Ammon's horn (tissue), 1 donor: ENCODE data around the gene BLZF1.
"Not testable (repeated sequence)": the region's sequence is repeated elsewhere in the genome, so short reads cannot be mapped to it uniquely, and the experiment has no call there.

Experiments used
- DNase-seq: peaks from one replicate; pipeline ENCODE4 v3.0.0-alpha.2; 2016; ENCODE audit warnings: low spot score

Gene BLZF1, protein sequence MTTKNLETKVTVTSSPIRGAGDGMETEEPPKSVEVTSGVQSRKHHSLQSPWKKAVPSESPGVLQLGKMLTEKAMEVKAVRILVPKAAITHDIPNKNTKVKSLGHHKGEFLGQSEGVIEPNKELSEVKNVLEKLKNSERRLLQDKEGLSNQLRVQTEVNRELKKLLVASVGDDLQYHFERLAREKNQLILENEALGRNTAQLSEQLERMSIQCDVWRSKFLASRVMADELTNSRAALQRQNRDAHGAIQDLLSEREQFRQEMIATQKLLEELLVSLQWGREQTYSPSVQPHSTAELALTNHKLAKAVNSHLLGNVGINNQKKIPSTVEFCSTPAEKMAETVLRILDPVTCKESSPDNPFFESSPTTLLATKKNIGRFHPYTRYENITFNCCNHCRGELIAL

DNA sequence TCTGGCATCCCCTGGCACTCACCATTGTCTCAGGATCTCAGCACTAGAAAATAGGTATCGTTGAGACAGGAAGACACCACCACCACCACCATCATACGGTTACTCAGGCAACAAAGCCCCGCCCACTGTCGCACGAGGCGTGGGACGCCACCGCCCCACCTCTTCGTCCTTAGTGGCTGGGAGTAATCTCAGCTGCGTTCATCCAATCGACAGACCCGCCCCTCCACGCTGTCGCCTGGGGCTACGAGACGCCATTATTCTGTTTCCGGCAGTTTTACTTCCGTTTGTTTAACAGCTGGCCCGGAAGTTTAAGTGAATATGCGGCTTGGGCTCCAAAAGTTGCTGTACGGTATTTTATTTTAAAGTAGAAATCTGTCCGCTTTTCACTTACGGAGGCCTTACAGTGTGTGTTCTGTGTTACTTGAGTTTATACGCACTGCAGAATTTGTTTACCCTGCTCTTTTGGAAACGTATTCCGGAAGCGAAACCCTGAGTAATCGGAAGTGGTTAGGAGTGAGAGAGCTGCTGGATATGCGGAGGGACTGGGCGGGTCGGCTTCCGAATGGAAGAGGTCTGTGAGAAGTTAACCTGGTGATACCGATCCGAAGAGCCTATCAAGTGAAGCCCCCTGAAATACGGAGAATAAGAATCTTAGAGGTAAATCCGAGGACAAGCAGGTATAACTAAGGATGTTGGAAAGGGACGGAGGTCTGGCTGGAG lies at the start of gene BLZF1, which contains the start of gene NME7:
TSS of gene BLZF1 (plus strand) at position 510 of the 720 bp plus-strand sequence. CDS start 1,328 bp downstream, outside the sequence.
TSS of gene NME7 (minus strand) at position 112 of the 720 bp plus-strand sequence. CDS start at position 25, 87 bp downstream.
- peak; percentile 99 for DNase-seq

- no peak for DNase-seq
Observed at GRCh38 chr1:169318536-169319244, 49.3 kb upstream of the BLZF1 start.

DNA sequence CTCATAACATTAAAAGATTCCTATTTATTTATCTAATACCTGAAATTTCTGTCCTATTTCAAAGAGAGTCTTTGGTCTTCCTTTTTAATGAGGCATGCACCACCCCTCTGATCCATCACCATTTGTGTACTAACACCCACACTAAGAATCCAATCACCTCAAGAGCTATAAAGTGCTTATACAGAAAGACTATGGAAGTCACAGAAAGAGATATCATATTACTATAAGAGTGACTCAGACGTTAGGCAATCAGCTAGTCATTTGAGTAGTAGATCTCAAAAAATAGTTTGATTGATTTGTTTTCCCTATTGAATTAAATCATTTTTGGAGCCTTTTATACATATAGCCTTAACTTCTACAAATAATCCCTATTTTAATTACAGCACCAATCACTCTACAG lies 46.5 kb upstream of the BLZF1 start:
- no peak for DNase-seq

GRCh38 chr1:169322138-169322537 lies 45.9 kb upstream of the BLZF1 start:
- DNase-seq = no peak

GRCh38 chr1:169325117-169325516 lies 42.9 kb upstream of the BLZF1 start:
- no peak for DNase-seq

DNA sequence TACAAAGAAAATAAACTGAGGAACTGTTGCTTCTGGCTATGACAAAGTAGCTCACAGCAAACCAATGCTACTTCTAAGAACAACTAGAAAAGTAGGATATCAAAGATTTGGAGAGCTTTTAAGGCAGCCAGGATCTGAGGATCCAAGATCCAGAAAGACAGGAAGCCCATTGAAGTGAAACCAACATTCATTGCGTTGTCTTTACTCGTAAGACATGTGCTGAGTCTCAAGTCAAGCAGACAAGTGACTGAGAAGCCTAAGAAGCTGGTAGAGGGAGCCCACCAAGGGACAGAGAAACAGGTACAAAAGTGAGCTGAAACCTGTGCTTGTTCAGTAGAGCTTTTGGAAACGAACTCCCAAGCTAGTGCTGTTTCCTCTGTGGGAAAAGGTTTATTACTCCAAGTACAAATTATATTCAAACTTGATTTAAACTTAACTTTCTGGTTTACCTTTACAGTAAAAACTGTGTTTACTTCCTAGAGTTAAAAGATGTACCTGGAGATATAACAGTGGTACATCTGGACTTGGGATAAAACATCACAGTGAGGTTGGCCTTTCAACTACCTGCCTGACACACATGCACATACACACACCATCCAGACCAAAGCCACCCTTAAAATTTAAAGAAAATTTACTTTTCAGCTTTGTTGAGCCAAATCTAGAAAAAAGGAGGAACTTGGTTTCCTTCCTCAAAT lies 41.6 kb upstream of the BLZF1 start:
- DNase-seq = no peak

GRCh38 chr1:169326956-169327268 lies 41.1 kb upstream of the BLZF1 start:
- no peak for DNase-seq

GRCh38 chr1:169327875-169328274 lies 40.1 kb upstream of the BLZF1 start:
- no peak for DNase-seq

DNA sequence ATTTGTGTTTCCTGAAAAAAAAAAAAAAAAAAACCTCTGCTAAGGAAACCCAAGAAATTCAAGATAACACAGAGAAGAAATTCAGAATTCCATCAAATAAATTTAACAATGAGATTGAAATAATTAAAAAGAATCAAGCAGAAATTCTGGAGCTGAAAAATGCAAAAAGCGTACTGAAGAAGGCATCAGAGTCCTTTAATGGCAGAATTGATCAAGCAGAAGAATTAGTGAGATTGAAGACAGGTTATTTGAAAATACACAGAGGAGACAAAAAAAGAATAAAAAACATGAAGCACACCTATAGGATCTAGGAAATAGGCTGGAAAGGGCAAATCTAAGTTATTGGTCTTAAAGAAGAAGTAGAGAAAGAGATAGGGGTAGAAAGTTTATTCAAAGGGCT lies 38.6 kb upstream of the BLZF1 start:
- no peak for DNase-seq

DNA sequence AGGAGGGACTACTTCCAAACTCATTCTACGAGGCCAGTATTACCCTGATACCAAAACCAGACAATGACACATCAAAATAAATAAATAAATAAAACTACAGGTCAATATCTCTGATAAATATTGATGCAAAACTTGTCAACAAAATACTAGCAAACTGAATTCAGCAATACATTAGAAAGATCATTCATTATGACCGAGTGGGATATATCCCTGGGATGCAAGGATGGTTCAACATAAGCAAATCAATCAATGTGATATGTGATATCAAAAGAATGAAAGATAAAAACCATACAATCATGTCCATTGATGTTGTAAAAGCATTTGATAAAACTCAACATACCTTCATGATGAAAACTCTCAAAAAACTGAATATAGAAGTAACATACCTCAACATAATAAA lies 37.1 kb upstream of the BLZF1 start:
- DNase-seq = no peak

DNA sequence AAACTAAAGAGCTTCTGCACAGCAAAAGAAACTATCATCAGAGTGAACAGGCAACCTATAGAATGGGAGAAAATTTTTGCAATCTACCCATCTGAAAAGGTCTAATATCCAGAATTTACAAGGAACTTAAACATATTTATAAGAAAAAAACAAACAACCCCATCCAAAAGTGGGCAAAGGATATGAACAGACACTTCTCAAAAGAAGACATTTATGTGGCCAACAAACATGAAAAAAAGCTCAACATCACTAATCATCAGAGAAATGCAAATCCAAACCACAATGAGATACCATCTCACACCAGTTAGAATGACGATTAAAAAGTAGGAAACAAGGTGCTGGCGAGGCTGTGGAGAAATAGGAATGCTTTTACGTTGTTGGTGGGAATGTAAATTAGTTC lies 33.3 kb upstream of the BLZF1 start:
- not testable (repeated sequence) for DNase-seq

DNA sequence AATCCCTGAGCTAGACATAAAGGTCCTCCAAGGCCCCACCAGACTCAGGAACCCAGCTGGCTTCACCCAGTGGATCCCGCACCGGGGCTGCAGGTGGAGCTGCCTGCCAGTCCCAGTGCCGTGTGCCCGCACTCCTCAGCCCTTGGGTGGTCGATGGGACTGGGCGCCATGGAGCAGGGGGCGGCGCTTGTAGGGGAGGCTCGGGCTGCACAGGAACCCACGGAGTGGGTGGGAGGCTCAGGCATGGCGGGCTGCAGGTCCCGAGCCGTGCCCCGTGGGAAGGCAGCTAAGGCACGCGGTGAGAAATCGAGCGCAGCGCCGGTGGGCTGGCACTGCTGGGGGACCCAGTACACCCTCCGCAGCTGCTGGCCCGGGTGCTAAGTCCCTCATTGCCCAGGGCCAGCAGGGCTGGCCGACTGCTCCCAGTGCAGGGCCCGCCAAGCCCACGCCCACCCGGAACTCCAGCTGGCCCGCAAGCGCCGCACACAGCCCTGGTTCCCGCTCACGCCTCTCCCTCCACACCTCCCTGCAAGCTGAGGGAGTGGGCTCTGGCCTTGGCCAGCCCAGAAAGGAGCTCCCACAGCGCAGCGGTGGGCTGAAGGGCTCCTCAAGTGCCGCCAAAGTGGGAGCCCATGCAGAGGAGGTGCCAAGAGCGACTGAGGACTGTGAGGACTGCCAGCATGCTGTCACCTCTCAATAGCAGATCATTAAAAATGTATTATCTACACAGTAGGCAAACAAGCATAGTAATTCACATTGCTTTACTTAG lies 30.9 kb upstream of the BLZF1 start:
- DNase-seq = not testable (repeated sequence)

- DNase-seq = no peak
Observed at GRCh38 chr1:169338617-169339016, 29.4 kb upstream of the BLZF1 start.

- no peak for DNase-seq
Observed at GRCh38 chr1:169339773-169340172, 28.2 kb upstream of the BLZF1 start.

DNA sequence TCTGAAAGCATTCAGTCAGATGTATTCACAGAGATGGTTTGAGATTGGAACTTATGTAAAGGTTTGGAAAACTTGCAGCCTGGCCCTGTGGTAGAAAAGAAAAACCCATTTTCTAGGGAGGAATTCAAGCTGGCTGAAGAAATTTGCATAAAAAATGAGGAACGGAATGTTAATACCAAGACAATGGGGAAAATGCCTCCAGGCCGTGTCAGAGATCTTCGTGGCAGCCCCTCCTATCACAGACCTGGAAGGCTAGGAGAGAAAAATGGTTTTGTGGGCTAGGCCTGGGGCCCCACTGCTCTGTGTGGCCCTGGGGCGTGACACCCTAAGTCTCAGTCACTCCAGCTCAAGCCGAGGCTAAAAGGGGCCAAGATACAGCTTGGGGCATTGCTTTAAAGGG lies 27.1 kb upstream of the BLZF1 start:
- no peak for DNase-seq

- DNase-seq = not testable (repeated sequence)
Observed at GRCh38 chr1:169342096-169342495, 25.9 kb upstream of the BLZF1 start.

GRCh38 chr1:169345511-169345910 lies 22.5 kb upstream of the BLZF1 start:
- DNase-seq = no peak

- DNase-seq = no peak
Observed at GRCh38 chr1:169346036-169346589, 21.9 kb upstream of the BLZF1 start.

DNA sequence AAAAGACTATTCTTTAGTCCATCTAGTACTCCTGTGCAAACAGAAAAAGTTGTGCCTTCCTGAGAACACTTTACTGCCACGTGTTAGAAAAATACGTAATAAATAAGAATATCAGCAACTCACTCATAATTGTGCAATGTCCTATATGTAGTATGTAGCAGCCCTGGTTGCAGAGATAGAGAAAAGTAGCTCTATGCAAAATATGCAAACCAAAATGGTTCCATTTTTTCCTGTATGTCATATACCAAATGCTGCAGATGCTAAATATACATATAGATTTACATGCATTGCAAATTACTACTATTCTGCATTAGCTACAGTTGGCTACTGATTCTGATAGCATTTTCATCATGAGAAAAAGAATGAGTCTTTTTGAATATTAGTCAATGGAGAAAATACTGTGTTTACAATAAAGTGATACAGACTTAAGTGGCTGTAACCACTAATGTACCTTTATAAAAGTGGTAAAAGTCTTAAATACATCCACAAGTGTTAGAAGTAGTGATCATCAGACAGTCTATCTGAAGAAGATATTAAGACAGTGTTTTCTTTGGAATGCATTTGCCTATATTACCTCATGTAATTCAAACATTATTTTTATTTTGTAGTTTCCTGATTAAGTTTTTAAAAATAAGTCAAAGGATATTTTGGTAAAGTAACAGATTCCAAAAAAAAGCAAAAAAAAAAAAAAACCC lies 20.2 kb upstream of the BLZF1 start:
- DNase-seq = no peak

DNA sequence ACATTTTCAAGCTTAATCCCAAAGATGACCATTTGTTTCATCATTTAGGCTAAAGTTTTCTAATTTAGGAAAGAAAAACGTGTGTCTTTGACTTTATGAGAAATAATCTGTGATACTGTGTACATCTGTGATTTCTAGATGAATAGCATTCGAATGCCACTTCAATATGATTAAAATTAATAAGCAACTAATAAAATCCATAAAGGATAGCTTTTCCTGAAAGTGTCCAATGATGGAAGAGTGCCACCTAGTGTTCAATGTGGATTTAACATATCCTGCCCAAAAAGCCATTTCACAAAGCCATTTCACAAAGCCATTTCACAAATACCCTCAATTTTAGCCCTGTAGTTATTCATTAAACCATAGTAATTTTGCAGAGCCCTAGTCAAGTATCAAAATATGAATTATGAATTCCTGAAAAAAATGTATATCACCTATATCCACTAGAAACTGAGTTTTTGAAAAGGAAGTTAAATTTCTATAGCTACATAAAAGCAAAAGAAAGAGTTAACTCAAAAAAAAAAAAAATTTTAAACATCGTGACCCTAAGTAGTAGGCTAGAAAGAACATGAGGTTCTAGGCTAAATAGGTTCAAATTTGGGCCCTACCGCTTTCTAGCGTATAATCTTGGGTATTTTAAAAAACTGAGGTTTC lies 19.5 kb upstream of the BLZF1 start:
- peak; percentile 77 for DNase-seq
